Osteocyte (in vitro differentiated cells): ENCODE measurements around the gene WNK3. TPM values are rescaled to one million over a fixed set of nuclear protein-coding genes. Genes with fewer than 3 reads are reported as not detected.

ENCODE experiments used
- DNase-seq: peaks from one replicate; pipeline ENCODE4 v3.0.0; 2021; ENCODE audit warnings: mixed read lengths; ENCODE audit not compliant: unreplicated experiment; ENCODE audit errors: extremely low spot score
- H3K27ac Mint-ChIP-seq: one replicate; pipeline ENCODE4 v1.8.0; 2021; ENCODE audit warnings: mild to moderate bottlenecking, mixed read lengths; ENCODE audit not compliant: unreplicated experiment
- H3K27me3 Mint-ChIP-seq: one replicate; pipeline ENCODE4 v1.8.0; 2021; ENCODE audit warnings: mixed read lengths; ENCODE audit not compliant: unreplicated experiment
- H3K36me3 Mint-ChIP-seq: one replicate; pipeline ENCODE4 v1.8.0; 2021; ENCODE audit warnings: mixed read lengths; ENCODE audit not compliant: unreplicated experiment
- H3K4me1 Mint-ChIP-seq: one replicate; pipeline ENCODE4 v1.8.0; 2021; ENCODE audit warnings: mixed read lengths; ENCODE audit not compliant: unreplicated experiment
- H3K4me3 Mint-ChIP-seq: one replicate; pipeline ENCODE4 v1.8.0; 2021; ENCODE audit warnings: mild to moderate bottlenecking, moderate library complexity, mixed read lengths; ENCODE audit not compliant: unreplicated experiment
- H3K9me3 Mint-ChIP-seq: one replicate; pipeline ENCODE4 v1.8.0; 2021; ENCODE audit warnings: mixed read lengths; ENCODE audit not compliant: unreplicated experiment
- total RNA-seq: library from RNA; stranded (reverse); gene quantifications from 2 replicates; pipeline ENCODE4 v1.2.1, GENCODE V29; 2021
- TF ChIP-seq, protein P1 (sequence below): fragments of 200-600 bp; sonication (generic); IDR thresholded peaks from 2 replicates; pipeline ENCODE4 v1.5.0; 2021; ENCODE audit warnings: antibody characterized with exemption, mild to moderate bottlenecking, moderate library complexity

The WNK3 gene
- total RNA-seq, 1 donor from 2014 or later, result 3.9 TPM

DNA sequence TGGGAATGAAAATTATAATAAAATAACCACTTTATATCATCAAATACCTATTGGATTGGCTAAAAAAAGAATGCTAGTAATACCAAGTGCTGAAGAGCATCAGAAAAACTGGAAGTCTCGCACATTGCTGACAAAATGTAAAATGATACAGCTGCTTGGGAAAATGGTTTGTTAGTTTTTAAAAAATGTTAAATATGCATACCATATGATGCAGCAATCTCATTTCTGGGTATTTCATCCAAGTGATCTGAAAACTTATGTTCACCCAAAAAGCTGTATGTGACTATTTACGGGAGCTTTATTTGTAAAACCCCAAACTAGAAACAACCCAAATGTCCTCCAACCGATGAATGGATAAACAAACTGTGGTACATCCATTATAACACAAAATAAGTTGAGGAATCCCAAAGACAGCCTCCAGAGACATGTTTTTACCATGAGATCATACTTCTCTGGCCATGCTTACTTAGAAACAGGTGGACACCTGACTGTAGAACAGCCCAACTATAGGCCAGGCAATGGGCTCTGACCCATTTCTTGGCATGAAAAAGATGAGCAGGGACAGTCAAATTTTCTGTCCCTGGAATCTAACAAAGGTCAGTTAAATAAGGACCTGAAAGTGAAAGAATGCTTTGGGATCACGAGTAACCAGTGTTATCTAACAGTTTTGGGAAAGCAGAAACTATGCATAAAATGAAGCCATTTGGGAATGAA, 127.3 kb downstream of the WNK3 start:
- Mint-ChIP-seq H3K27me3 (no peaks in the 10 kb centered on the region), H3K27ac (peak overlapping the region; percentile 59), H3K36me3 (peaks cover 6% of the 10 kb centered on the region), H3K9me3 (peaks cover 18% of the 10 kb centered on the region), H3K4me1 (peaks cover 2% of the 10 kb centered on the region), H3K4me3 (no peak overlapping the region)
- TF ChIP-seq, protein P1, sequence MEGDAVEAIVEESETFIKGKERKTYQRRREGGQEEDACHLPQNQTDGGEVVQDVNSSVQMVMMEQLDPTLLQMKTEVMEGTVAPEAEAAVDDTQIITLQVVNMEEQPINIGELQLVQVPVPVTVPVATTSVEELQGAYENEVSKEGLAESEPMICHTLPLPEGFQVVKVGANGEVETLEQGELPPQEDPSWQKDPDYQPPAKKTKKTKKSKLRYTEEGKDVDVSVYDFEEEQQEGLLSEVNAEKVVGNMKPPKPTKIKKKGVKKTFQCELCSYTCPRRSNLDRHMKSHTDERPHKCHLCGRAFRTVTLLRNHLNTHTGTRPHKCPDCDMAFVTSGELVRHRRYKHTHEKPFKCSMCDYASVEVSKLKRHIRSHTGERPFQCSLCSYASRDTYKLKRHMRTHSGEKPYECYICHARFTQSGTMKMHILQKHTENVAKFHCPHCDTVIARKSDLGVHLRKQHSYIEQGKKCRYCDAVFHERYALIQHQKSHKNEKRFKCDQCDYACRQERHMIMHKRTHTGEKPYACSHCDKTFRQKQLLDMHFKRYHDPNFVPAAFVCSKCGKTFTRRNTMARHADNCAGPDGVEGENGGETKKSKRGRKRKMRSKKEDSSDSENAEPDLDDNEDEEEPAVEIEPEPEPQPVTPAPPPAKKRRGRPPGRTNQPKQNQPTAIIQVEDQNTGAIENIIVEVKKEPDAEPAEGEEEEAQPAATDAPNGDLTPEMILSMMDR, result no peak
- DNase-seq, result no peak

DNA sequence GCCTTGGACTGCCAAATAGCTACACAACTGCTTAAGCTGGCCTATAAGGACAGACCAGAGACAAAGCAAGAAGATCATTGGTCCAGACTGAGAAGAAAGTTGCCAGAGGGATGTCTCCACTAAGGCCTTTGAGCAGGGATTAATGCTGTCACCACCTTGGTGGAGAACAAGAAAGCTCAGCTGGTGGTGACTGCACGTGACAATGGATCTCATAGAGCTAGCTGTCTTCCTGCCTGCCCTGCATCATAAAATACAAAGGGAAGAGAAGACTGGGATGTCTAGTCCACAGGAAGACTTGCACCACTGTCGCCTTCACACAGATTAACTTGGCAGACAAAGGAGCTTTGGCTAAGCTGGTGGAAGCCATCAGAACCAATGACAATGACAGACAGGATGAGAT, 134.3 kb downstream of the WNK3 start:
- no peaks in the 10 kb centered on the region for H3K27me3 Mint-ChIP-seq
- no peak for DNase-seq
- no peak overlapping the region for H3K27ac Mint-ChIP-seq
- H3K4me1 Mint-ChIP-seq, result no peaks in the 10 kb centered on the region
- peaks cover 10% of the 10 kb centered on the region for H3K9me3 Mint-ChIP-seq
- H3K36me3 Mint-ChIP-seq, result no peaks in the 10 kb centered on the region
- TF ChIP-seq, protein P1, result no peak
- H3K4me3 Mint-ChIP-seq, result no peak overlapping the region

DNA sequence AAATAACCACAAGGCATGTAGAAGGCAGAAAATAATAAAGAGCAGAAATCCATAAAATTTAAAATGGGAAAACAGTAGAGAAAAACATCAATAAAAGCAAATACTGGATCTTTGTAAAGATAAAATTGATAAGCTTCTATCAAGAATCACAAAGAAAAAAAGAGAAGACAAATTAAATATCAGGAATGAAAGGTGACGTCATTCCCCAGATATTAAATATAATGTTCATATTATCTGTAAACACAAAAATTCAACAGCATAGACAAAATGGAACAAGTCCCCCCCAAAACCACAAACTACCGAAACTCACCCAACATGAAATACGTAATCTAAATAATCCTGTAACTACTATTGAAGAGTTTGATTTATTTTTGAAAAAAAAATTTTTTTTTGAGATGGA, 144.2 kb downstream of the WNK3 start:
- H3K9me3 Mint-ChIP-seq, result peaks cover 4% of the 10 kb centered on the region
- no peak for DNase-seq

DNA sequence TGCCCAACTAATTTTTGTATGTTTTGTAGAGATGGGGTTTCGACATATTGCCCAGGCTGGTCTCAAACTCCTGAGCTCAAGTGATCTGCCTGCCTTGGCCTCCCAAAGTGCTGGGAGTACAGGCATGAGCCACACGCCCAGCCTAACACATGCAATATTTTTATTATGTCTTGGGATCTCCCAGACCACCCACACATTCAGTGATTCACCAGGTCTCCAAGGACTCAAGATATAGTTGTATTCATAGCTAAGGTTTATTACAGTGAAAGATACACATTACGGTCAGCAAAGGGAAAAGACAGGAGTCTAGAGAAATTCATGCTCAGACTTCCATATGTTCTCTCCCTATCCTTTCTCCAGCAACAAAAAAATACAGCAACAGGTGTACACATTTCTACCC, 149.3 kb downstream of the WNK3 start:
- Mint-ChIP-seq H3K4me1 (peaks cover 2% of the 10 kb centered on the region), H3K4me3 (no peak overlapping the region), H3K27ac (no peak overlapping the region), H3K36me3 (no peaks in the 10 kb centered on the region), H3K9me3 (no peaks in the 10 kb centered on the region), H3K27me3 (no peaks in the 10 kb centered on the region)
- no peak for DNase-seq
- TF ChIP-seq, protein P1, result no peak

More for the DNA sequence above, 144.2 kb downstream of the WNK3 start:
- Mint-ChIP-seq H3K36me3 (no peaks in the 10 kb centered on the region), H3K27me3 (no peaks in the 10 kb centered on the region), H3K4me1 (peaks cover 1% of the 10 kb centered on the region), H3K27ac (no peak overlapping the region), H3K4me3 (no peak overlapping the region)
- TF ChIP-seq, protein P1, result no peak

DNA sequence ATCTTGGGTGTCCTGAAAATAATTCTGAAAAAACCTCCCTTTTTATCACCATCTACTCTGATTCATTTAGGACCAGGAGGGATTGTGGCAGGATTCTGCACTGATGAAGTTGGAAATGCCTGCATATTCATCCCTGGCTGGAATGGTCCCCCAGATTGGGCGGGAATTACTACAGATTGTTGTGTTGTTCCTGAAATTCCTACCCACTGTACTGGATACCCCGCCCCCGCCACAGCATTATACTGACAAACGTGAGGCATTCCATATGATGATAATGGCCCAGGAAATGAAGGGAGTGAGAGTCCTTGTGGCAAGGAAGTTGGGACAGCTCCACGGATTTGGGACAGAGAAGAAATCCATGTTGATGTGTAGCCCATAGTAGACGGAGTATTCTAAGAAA, 159.6 kb downstream of the WNK3 start:
- no peaks in the 10 kb centered on the region for H3K9me3 Mint-ChIP-seq
- no peak for DNase-seq
- no peak overlapping the region for H3K4me3 Mint-ChIP-seq
- no peaks in the 10 kb centered on the region for H3K36me3 Mint-ChIP-seq
- H3K4me1 Mint-ChIP-seq, result no peaks in the 10 kb centered on the region
- no peak overlapping the region for H3K27ac Mint-ChIP-seq
- TF ChIP-seq, protein P1, result no peak
- H3K27me3 Mint-ChIP-seq, result no peaks in the 10 kb centered on the region
